AG08395 (cell line): ENCODE results near the gene SHANK3.

Source experiments
- DNase-seq: peaks from one replicate; pipeline ENCODE4 v3.0.0; 2012; ENCODE audit warnings: mixed read lengths, low spot score

Gene SHANK3

DNA sequence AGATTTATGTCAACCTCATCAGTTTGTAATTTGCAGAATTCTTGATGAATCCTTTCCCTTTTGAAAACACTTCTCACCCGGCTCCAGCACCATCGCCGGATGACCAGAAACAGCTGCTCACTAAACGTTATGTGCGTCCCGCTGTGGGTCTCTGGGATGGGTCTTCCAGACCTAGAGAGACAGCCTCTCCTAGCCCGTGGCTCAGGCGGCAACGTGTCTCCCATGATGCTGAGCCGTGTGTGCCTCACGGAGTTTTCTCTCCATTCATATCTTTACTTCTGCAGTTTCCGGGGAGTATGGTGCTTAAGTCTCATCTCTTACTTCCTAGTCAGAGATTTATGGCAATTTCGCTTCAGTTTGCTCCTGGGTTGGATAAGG, 40.4 kb downstream of the SHANK3 start:
- no peak for DNase-seq

DNA sequence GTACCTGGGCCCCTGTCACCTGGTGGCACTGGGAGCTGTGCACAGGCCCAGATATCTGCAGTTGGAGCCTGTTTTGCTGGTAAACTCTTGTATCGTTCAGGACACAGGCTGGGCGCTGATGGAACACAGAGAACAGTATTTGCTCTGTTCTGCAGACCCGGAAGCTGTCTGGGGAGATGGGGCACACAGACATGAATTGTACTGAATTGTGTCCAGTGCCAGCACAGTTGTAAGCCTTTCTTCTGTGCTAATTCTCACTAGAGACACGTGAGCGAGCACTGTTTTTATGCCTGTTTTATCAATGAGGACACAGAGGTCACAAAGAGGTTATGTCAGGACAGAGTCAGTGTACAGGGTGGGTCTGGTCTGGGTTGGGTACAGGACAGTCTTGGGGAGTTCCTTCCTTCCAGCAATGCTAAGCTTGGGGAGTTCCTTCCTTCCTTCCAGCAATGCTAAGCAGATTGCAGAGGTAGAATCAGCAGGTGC, 41.0 kb downstream of the SHANK3 start:
- DNase-seq = no peak

DNA sequence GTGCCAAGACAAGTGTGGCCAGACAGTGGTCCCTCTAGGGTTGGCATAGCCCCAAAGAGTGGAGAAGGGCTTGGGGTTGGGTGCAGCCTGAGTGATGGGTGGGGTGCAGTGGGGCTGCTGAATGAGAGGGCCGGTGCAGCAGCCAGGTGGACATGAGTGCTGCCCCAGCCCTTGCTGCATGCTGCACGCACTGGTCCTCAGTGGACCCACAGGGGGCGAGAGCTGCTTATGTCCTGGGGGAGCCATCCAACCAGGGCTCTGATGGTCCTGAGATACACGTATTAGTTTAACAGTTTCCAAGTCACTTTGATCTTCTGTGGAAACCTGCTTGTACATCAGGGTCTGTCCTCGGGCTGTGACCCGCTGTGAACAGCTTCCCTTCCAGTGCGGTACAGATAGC, 41.5 kb downstream of the SHANK3 start:
- no peak for DNase-seq

DNA sequence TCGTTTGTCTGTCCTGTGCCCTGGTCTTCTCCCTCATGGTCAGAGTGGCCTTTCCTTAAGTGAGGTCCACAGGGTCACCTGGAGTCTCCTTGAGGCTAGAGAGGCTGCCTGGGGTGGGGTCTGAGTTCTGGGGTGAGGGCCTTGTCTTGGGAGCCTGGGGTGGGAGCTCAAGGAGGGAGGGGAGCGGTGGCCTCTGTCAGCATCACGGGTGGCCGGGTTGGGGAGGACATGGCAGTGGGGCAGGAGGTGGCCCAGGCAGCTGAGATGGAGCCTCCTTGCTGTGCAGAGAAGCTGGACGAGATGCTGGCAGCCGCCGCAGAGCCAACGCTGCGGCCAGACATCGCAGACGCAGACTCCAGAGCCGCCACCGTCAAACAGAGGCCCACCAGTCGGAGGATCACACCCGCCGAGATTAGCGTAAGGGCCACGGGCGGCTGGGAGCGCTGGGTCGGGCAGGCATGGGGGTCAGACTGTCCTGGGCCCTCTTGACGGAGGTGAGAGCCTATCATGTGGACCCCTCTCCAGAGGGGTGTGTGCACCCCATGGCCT, 42.1 kb downstream of the SHANK3 start:
- DNase-seq = no peak

DNA sequence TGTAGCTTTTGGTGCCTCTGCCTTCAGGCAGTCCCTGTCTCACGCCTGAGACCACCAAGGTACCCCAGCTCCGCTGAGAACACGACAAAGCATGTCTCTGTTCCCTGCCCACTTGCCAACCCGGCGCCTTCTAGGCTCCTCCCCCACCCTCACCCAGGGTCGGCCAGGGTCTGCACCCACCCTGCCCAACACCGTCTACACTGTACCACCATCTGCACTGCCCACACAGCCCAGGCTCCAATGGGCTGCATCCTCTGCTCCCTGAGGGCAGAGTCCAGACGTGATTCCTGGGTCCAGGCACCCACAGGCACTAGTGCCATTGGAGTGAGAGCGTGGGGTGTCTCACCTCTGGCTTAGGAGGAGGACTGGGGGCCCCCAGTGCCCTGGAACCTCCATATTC, 42.6 kb downstream of the SHANK3 start:
- no peak for DNase-seq

DNA sequence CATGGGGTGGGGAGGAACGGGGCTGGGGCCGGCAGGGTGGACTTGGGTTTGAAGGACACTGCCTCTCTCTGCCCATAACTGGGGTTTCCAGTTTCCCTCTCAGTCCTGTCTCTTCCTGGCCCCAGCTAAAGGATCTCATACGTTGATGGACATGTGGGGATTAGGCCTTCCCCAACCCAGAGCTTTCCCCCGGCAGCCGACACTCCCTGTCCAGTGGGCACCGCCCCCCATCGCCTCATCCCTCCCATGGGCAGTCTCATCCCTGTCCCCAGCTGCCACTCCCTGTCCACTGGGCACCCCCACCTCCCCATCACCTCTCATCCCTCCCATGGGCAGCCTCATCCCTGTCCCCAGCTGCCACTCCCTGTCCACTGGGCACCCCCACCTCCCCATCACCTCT, 43.2 kb downstream of the SHANK3 start:
- DNase-seq = no peak

DNA sequence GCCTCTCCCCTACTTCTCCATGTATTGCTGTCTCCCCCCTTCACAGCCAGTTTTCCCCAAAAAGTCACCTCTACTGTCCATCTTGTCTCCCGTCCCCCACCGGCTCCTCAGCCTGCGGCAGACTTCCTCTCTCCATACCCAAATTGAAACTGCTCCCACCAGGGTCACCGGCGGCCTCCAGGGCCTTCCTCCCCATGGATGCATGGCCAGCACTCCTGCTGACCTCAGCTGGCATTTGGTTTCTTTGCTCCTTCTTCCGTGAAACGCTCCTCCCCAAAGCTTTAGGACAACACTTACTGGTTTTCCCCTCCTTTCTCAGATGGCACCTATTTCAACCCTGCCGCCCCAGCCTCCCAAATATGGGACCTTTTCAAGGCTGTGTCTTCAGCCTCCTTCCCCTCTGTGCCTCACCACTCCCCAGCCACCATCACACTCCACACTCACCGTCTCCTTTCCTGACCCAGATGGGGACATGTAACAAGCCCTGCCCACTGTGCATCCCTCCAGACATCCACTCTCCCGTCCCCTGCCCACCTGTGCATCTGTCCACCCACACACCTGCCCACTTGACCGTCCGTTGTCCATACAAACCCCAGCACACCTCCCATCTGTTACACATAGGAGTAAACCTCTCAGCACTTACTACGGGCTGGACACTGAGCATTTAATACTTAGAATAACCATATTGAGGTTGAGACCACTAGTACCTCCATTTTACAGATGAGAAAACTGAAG, 43.8 kb downstream of the SHANK3 start:
- no peak for DNase-seq

DNA sequence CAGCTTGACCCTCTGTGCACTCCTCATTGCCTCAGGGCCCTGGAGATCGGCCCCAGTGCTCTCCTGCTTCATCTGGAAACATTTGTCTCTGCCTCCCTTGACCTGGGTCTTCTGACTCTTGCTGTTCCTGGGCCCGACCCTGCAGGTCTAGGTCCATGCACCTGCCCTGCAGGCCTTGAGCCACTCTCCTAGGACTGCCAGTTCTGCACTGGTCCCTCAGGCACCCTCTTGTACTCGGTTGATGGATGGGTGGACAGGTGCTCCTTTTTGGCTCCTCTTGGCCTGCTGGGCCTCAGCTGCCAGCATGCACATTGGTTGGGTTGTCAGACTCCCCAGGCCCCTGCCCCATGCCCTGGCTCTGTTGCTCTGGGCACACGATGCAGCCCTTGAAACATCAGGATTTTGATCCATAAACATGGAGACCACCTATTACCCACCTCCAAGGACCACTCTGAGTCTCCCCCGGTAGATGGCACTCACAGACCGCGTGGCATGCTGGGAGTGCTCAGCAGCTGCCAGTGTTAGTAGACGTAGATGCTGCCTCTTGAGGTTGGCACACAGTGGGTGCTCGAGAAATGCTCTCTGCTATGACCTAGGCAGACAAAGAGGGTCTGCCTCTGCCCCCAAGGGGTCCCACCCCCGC, 45.2 kb downstream of the SHANK3 start:
- DNase-seq = no peak

DNA sequence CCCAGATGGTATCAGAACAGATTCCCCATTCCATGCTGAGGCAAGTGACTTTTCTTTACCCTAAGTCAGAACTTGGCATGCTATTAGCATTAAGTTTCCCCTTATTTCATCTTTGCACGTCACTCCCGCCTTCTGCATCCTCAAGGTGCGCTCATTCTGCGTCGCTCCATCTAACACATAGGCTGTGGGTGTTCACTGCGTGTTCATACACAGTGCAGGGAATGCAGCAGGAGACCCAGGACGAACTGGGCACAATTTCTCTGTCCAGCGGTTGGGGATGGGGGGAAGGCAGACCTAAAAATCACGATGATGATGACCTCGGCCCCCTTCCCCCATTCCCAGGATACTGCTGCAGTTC, 45.7 kb downstream of the SHANK3 start:
- no peak for DNase-seq

DNA sequence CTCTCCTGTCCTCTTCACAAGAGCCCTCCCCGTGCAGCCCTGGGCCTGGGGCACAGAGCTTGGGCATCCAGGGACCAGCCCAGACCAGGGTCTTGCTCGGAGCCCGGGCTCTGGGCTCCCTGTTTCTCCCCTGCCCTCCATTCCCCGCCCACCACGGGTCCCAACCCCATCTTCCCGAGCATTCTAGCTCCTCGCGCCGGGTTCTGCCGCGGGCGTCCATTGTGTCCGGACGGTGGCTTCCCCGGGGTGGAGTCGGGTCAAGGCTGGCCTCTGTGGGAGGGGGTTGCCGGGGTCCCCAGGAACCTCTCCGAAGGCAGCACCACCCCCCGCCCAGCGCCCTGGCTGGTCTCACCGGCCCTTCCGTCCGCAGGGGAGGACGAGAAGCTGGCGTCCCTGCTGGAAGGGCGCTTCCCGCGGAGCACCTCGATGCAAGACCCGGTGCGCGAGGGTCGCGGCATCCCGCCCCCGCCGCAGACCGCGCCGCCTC, 47.2 kb downstream of the SHANK3 start:
- no peak for DNase-seq

DNA sequence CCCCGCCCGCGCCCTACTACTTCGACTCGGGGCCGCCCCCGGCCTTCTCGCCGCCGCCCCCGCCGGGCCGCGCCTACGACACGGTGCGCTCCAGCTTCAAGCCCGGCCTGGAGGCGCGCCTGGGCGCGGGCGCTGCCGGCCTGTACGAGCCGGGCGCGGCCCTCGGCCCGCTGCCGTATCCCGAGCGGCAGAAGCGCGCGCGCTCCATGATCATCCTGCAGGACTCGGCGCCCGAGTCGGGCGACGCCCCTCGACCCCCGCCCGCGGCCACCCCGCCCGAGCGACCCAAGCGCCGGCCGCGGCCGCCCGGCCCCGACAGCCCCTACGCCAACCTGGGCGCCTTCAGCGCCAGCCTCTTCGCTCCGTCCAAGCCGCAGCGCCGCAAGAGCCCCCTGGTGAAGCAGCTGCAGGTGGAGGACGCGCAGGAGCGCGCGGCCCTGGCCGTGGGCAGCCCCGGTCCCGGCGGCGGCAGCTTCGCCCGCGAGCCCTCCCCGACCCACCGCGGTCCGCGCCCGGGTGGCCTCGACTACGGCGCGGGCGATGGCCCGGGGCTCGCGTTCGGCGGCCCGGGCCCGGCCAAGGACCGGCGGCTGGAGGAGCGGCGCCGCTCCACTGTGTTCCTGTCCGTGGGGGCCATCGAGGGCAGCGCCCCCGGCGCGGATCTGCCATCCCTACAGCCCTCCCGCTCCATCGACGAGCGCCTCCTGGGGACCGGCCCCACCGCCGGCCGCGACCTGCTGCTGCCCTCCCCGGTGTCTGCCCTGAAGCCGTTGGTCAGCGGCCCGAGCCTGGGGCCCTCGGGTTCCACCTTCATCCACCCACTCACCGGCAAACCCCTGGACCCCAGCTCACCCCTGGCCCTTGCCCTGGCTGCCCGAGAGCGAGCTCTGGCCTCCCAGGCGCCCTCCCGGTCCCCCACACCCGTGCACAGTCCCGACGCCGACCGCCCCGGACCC, 48.0 kb downstream of the SHANK3 start:
- no peak for DNase-seq

DNA sequence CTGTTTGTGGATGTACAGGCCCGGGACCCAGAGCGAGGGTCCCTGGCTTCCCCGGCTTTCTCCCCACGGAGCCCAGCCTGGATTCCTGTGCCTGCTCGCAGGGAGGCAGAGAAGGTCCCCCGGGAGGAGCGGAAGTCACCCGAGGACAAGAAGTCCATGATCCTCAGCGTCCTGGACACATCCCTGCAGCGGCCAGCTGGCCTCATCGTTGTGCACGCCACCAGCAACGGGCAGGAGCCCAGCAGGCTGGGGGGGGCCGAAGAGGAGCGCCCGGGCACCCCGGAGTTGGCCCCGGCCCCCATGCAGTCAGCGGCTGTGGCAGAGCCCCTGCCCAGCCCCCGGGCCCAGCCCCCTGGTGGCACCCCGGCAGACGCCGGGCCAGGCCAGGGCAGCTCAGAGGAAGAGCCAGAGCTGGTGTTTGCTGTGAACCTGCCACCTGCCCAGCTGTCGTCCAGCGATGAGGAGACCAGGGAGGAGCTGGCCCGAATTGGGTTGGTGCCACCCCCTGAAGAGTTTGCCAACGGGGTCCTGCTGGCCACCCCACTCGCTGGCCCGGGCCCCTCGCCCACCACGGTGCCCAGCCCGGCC, 48.7 kb downstream of the SHANK3 start:
- no peak for DNase-seq

DNA sequence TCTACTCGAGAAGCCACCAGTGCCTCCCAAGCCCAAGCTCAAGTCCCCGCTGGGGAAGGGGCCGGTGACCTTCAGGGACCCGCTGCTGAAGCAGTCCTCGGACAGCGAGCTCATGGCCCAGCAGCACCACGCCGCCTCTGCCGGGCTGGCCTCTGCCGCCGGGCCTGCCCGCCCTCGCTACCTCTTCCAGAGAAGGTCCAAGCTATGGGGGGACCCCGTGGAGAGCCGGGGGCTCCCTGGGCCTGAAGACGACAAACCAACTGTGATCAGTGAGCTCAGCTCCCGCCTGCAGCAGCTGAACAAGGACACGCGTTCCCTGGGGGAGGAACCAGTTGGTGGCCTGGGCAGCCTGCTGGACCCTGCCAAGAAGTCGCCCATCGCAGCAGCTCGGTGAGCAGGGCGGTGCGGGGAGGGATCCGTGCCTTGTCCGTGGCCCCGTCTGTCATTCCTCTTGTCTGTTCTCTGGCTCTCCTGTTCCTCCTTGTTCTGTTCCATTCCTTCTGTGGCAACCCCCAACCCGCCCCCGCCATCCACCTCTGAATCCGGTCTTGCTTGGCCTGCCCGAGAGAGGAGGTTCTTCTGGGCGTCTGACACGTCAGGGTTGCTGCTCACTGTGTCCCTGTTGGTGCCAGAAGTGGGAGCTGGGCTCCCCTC, 49.6 kb downstream of the SHANK3 start:
- DNase-seq = no peak
